Lower leg skin (tissue), 3 donors: ENCODE measurements around the gene IMMP2L.

ENCODE experiments used
- POLR2A ChIP-seq, 2 donors: fragments of 450-650 bp; IDR thresholded peaks; one replicate each; pipeline ENCODE4 v1.6.1; 2016 to 2017; ENCODE audit warnings: antibody characterized with exemption in 2 of 2, mild to moderate bottlenecking in 1 of 2, moderate library complexity in 1 of 2
- TF ChIP-seq, protein P1 (sequence below), 3 donors: fragments of 450-650 bp; IDR thresholded peaks; one replicate each; pipeline ENCODE4 v1.5.1; 2016; ENCODE audit warnings: antibody characterized with exemption in 3 of 3, mild to moderate bottlenecking in 3 of 3, moderate library complexity in 2 of 3

DNA sequence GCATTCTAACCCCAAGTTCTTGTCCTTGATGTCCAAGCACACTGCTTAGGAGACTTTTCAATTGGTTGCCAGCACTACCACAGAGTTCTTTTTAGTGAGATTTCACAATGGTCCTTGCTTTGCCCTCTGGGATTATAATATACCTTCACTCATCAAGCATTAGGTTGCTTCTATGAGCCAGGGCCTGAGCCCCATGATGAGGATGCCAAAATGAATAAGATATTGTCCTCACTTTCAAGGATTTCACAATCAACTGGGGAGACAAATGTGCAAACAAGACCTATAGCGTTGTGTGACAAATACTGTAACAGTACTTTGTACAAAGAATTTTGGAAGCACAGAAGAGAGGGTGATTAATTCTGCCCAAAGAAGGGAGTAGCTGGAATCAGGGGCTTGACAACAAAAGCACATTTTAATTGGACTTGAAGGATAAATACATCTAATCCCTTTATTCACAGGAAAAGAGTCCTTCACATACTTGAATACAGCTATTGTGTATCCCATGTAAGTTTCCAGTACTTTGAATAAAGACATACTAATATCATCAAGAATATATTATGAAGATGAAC, 734.9 kb downstream of the IMMP2L start:
- TF ChIP-seq, protein P1, sequence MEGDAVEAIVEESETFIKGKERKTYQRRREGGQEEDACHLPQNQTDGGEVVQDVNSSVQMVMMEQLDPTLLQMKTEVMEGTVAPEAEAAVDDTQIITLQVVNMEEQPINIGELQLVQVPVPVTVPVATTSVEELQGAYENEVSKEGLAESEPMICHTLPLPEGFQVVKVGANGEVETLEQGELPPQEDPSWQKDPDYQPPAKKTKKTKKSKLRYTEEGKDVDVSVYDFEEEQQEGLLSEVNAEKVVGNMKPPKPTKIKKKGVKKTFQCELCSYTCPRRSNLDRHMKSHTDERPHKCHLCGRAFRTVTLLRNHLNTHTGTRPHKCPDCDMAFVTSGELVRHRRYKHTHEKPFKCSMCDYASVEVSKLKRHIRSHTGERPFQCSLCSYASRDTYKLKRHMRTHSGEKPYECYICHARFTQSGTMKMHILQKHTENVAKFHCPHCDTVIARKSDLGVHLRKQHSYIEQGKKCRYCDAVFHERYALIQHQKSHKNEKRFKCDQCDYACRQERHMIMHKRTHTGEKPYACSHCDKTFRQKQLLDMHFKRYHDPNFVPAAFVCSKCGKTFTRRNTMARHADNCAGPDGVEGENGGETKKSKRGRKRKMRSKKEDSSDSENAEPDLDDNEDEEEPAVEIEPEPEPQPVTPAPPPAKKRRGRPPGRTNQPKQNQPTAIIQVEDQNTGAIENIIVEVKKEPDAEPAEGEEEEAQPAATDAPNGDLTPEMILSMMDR (IDR thresholded peaks at IDR 0.05), result no peak
- TF ChIP-seq POLR2A (IDR thresholded peaks at IDR 0.05), result no peak
